GM21619 (cell line): Measurements from ENCODE around the gene PLXNA4.
"Not testable (repeated sequence)": the region's sequence is repeated elsewhere in the genome, so short reads cannot be mapped to it uniquely, and the experiment has no call there.

ENCODE experiments used
- ATAC-seq: cut with Tn5 transposase; IDR thresholded peaks from one replicate; pipeline ENCODE4 v1.9.1; 2021; ENCODE audit not compliant: unreplicated experiment

PLXNA4 gene

GRCh38 chr7:132575982-132576720 lies at the start of gene PLXNA4:
Gene PLXNA4 (minus strand): TSS chr7:132576470. CDS start chr7:132508693, 67,777 bp downstream.
- ATAC-seq = no peak

GRCh38 chr7:132625651-132626050 lies 49.4 kb upstream of the PLXNA4 start:
- no peak for ATAC-seq

GRCh38 chr7:132622081-132622480 lies 45.8 kb upstream of the PLXNA4 start:
- ATAC-seq = no peak

- ATAC-seq = no peak
These were observed 43.7 kb upstream of the PLXNA4 start for GRCh38 chr7:132619967-132620366.

- ATAC-seq = no peak
These were observed 42.7 kb upstream of the PLXNA4 start for GRCh38 chr7:132618956-132619305.

GRCh38 chr7:132618271-132618955 lies 42.1 kb upstream of the PLXNA4 start:
- no peak for ATAC-seq

- ATAC-seq = no peak
These were observed 38.4 kb upstream of the PLXNA4 start for GRCh38 chr7:132614428-132615318.

- ATAC-seq = no peak
These were observed 37.5 kb upstream of the PLXNA4 start for GRCh38 chr7:132613737-132614136.

GRCh38 chr7:132610995-132611394 lies 34.7 kb upstream of the PLXNA4 start:
- no peak for ATAC-seq

GRCh38 chr7:132609906-132610520 lies 33.7 kb upstream of the PLXNA4 start:
- no peak for ATAC-seq

GRCh38 chr7:132609222-132609621 lies 33.0 kb upstream of the PLXNA4 start:
- ATAC-seq = no peak

- ATAC-seq = no peak
These were observed 32.3 kb upstream of the PLXNA4 start for GRCh38 chr7:132608523-132608922.

- no peak for ATAC-seq
These were observed 31.4 kb upstream of the PLXNA4 start for GRCh38 chr7:132607656-132608055.

- no peak for ATAC-seq
These were observed 27.9 kb upstream of the PLXNA4 start for GRCh38 chr7:132604121-132604520.

GRCh38 chr7:132603220-132603833 lies 27.1 kb upstream of the PLXNA4 start:
- ATAC-seq = no peak

- no peak for ATAC-seq
These were observed 25.5 kb upstream of the PLXNA4 start for GRCh38 chr7:132601783-132602182.

- no peak for ATAC-seq
These were observed 20.3 kb upstream of the PLXNA4 start for GRCh38 chr7:132596588-132596987.

GRCh38 chr7:132594741-132595140 lies 18.5 kb upstream of the PLXNA4 start:
- not testable (repeated sequence) for ATAC-seq

- ATAC-seq = no peak
These were observed 16.7 kb upstream of the PLXNA4 start for GRCh38 chr7:132592936-132593335.

- ATAC-seq = no peak
These were observed 16.1 kb upstream of the PLXNA4 start for GRCh38 chr7:132592231-132592920.
